ENCODE measurements around the gene PLEKHA4.
"Not testable (repeated sequence)": the region's sequence is repeated elsewhere in the genome, so short reads cannot be mapped to it uniquely, and the experiment has no call there.

PLEKHA4 gene

DNA sequence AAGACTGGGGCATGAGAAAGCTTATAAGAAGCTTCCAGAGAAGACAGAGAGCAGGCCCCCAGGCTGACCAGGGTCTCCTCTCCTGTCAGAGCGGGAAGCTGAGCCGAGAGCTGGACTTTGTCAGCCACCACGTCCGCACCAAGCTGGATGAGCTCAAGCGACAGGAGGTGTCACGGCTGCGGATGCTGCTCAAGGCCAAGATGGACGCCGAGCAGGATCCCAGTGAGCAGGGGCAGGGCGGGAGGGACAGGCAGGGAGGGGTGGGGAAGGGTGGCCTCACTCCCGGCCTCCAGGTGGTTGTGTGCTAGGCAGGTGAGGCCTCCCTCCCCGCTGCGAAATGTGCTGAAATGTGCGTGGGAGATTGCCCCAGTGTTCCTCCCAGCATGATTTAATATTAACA is 37.2 kb upstream of the PLEKHA4 start:
- Histone ChIP-seq H3K9me3 (no peaks in the 10 kb centered on the region), H3K27ac (no peak overlapping the region), H3K4me3 (no peak overlapping the region), H3K36me3 (peaks cover 77% of the 10 kb centered on the region), H3K27me3 (no peaks in the 10 kb centered on the region), H4K20me1 (no peaks in the 10 kb centered on the region), H3K4me2 (no peak overlapping the region), H3K4me1 (peaks cover 28% of the 10 kb centered on the region), H3K9ac (no peak overlapping the region)
- no peak for TF ChIP-seq Cebpa-rat (IDR thresholded peaks at IDR 0.05)

GRCh38 chr19:48903788-48904187 is 35.4 kb upstream of the PLEKHA4 start:
- H3K36me3 ChIP-seq: peaks cover 58% of the 10 kb centered on the region

GRCh38 chr19:48902291-48902690 is 33.9 kb upstream of the PLEKHA4 start:
- H3K9ac ChIP-seq, H3K4me2 ChIP-seq, H3K9me3 ChIP-seq, H3K27me3 ChIP-seq, H3K27ac ChIP-seq, H3K4me3 ChIP-seq, H4K20me1 ChIP-seq: not testable (repeated sequence)
- H3K4me1 ChIP-seq: peaks cover 30% of the 10 kb centered on the region
- peaks cover 43% of the 10 kb centered on the region for H3K36me3 ChIP-seq

More at GRCh38 chr19:48903788-48904187, 35.4 kb upstream of the PLEKHA4 start:
- not testable (repeated sequence) for H4K20me1 ChIP-seq, H3K9me3 ChIP-seq, H3K27ac ChIP-seq, H3K27me3 ChIP-seq, H3K9ac ChIP-seq, H3K4me3 ChIP-seq, H3K4me2 ChIP-seq
- peaks cover 28% of the 10 kb centered on the region for H3K4me1 ChIP-seq

DNA sequence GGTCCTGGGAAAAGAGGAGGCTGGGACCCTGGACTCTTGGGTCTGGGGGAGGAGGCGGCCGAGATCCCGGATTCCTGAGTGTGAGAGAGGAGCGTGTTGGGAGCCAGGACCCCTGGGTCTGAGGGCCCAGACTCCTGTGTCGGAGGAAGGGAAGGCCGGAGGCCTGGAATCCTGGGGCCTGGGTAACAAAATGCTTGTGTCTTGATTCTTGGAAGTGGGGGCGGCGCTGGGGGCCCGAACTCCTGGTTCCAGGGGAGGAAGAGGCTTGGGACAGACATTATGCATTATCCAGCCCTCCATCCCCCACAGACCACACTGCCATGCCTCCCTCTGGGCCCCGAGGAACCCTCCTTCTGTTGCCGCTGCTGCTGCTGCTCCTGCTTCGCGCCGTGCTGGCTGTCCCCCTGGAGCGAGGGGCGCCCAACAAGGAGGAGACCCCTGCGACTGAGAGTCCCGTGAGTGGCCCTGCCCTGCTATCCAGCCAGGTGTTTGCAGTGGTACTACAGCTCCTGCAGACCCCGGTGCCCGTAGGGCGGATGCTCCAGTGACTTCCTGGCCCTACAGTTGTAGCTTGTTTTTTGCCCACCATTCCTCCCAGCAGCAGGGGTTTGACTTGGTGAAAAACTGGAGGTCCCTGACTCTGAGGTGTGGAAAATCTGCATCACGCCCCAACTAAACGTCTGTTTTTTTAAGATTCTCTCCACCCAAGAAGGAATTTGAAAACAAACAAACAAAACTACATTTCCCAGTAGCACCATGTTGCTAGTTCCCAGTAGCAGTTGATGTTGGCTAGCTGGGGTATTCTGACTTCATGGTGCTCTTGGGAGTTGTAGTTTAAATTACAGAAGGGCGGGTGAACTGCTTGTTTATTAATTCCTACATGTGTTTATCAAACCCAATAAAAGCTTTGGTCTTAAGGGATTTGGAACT is 32.3 kb upstream of the PLEKHA4 start:
- no peak for TF ChIP-seq Cebpa-rat (IDR thresholded peaks at IDR 0.05)
- Histone ChIP-seq H3K9ac (peak overlapping the region; percentile 85), H3K36me3 (peaks cover 27% of the 10 kb centered on the region), H3K4me1 (peaks cover 43% of the 10 kb centered on the region), H3K27me3 (peaks cover 9% of the 10 kb centered on the region), H3K4me3 (peak overlapping the region; percentile 88), H3K9me3 (no peaks in the 10 kb centered on the region), H3K27ac (peak overlapping the region; percentile 77), H3K4me2 (peak overlapping the region; percentile 99), H4K20me1 (no peaks in the 10 kb centered on the region)

DNA sequence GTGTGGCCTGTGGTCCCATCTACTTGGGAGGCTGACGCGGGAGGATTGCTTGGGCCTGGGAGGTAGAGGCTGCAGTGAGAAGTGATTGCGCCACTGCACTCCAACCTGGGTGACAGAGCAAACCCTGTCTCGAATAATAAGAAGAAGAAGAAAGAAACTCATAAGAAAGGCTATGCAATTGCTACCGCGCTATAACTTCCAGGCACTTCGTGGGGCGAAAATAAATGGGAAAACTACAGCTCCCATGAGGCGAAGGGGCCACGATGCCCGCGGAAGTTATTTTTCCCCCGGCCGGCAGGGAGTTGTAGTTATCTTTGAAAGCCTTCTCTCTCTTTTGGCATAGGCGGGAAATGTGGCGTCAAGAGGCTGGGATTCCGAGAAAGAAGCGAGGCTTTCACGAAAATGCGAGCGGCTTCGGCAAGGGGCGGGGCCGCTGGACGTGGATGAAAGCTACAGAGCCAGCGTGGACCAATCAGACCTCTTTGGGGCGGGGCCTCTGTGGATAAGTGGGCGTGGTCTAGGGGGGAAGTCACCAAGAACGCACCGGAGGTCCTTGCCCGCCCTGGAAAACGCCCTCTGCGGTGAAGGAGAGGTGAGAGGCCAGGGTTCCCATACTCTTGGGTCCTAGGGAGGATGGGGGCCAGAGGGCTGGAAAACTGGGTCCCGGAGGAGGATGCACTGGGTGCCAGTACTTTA is 31.5 kb upstream of the PLEKHA4 start, which contains the start of gene NUCB1:
NUCB1 (plus strand) TSS at position 532 of the 696 bp plus-strand sequence. CDS start 485 bp downstream, outside the sequence.
- Histone ChIP-seq H3K4me1 (peaks cover 51% of the 10 kb centered on the region), H3K4me2 (peak within 1 kb of the TSS; percentile 99), H3K36me3 (peaks cover 20% of the 10 kb centered on the region), H3K27me3 (peaks cover 17% of the 10 kb centered on the region), H3K9me3 (no peaks in the 10 kb centered on the region), H3K4me3 (peak within 1 kb of the TSS; percentile 88), H3K27ac (peak within 1 kb of the TSS; percentile 77), H3K9ac (peak within 1 kb of the TSS; percentile 85), H4K20me1 (no peaks in the 10 kb centered on the region)
- no peak for TF ChIP-seq Cebpa-rat (IDR thresholded peaks at IDR 0.05)

DNA sequence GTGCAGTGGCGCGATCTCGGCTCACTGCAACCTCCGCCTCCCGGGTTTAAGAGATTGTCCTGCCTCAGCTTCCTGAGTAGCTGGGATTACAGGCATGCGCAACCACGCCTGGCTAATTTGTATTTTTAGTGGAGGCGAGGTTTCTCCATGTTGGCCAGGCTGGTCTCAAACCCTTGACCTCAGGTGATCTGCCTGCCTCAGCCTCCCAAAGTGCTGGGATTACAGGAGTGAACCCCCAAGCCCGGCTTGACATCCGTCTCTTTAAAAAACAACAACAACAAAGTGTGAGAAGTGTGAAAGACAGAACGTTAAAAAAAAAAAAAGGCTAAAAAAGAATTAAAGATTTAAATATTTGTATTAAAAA is 31.0 kb upstream of the PLEKHA4 start:
- peaks cover 52% of the 10 kb centered on the region for H3K4me1 ChIP-seq
- peak overlapping the region; percentile 77 for H3K27ac ChIP-seq
- not testable (repeated sequence) for H4K20me1 ChIP-seq, H3K9me3 ChIP-seq
- H3K27me3 ChIP-seq: peaks cover 23% of the 10 kb centered on the region
- peak overlapping the region; percentile 85; the same call in 1 of the 2 replicates for H3K9ac ChIP-seq
- H3K36me3 ChIP-seq: peaks cover 14% of the 10 kb centered on the region
- H3K4me2 ChIP-seq: peak overlapping the region; percentile 99
- H3K4me3 ChIP-seq: peak overlapping the region; percentile 88

GRCh38 chr19:48897181-48897580 is 28.8 kb upstream of the PLEKHA4 start:
- Histone ChIP-seq H4K20me1 (no peaks in the 10 kb centered on the region), H3K27ac (no peak overlapping the region), H3K9me3 (no peaks in the 10 kb centered on the region), H3K4me1 (peaks cover 52% of the 10 kb centered on the region), H3K36me3 (peaks cover 9% of the 10 kb centered on the region), H3K27me3 (peaks cover 24% of the 10 kb centered on the region), H3K4me3 (no peak overlapping the region), H3K4me2 (no peak overlapping the region), H3K9ac (no peak overlapping the region)
- TF ChIP-seq Cebpa-rat (IDR thresholded peaks at IDR 0.05): no peak

- peak overlapping the region; percentile 54 for H3K4me3 ChIP-seq
Observed at GRCh38 chr19:48896191-48896720, 27.8 kb upstream of the PLEKHA4 start.

GRCh38 chr19:48895226-48895625 is 26.8 kb upstream of the PLEKHA4 start:
- Histone ChIP-seq H3K36me3 (no peaks in the 10 kb centered on the region), H3K4me2 (peak overlapping the region; percentile 78), H3K27me3 (peaks cover 24% of the 10 kb centered on the region), H3K4me1 (peaks cover 48% of the 10 kb centered on the region), H3K27ac (no peak overlapping the region), H3K9me3 (no peaks in the 10 kb centered on the region), H3K4me3 (0 out of 2 replicates have a peak overlapping the region, but pooled peaks have one; percentile 54), H3K9ac (no peak overlapping the region), H4K20me1 (no peaks in the 10 kb centered on the region)
- TF ChIP-seq Cebpa-rat (IDR thresholded peaks at IDR 0.05): no peak

More at GRCh38 chr19:48896191-48896720, 27.8 kb upstream of the PLEKHA4 start:
- Histone ChIP-seq H3K27ac (no peak overlapping the region), H3K9me3 (no peaks in the 10 kb centered on the region), H3K27me3 (peaks cover 24% of the 10 kb centered on the region), H3K36me3 (no peaks in the 10 kb centered on the region; the same call in 1 of the 2 replicates), H3K9ac (0 out of 2 replicates have a peak overlapping the region, but pooled peaks have one; percentile 50), H3K4me1 (peaks cover 56% of the 10 kb centered on the region), H3K4me2 (peak overlapping the region; percentile 78), H4K20me1 (no peaks in the 10 kb centered on the region)
- no peak for TF ChIP-seq Cebpa-rat (IDR thresholded peaks at IDR 0.05)
